ENCODE data around the gene HDAC4. TPM values are rescaled to one million over a fixed set of nuclear protein-coding genes. Genes with fewer than 3 reads are reported as not detected.
A peak's percentile ranks its signal among the peaks of the same experiment; 100 is the strongest.

Gene HDAC4
- total and polyA plus RNA-seq, 2 of the 4 experiments (the other 2 are of a cell fraction) = 4.1 to 7.2 TPM

DNA sequence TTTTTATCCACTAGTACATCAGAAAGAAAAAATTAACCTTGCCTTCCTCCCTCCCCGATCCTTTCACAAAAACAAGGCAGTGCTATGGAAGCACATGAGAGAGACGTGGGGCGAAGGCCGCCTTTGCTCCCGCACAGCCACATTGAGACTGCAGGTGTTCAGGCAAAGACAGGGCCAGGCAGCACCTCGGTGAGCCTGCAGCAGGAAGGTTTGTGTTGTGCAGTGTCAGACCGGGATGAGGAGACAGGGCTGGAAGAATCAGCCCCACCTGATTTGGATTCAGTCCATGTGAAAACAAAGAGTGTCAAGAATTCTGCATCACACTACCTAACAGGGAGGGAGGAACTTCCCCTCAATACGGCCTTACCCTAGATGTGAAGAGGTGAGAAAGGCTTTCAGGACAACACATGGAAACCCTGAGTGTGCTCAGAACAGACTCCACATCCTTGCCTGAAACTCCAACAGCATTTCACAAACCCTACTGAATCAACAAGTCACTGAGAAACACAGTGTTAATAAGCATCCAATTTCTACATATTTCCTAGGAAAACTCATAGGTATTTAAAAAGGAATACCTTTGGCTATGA lies 59.6 kb downstream of the HDAC4 start:
- H4K5ac ChIP-seq (ENCODE audit: low read depth, low read length) = no peak overlapping the region
- H3K4me2 ChIP-seq (ENCODE audit: low read depth, low read length) = no peak overlapping the region
- no peak overlapping the region for H2BK15ac ChIP-seq (ENCODE audit: low read depth, low read length)
- 0 out of 2 replicates have a peak overlapping the region, but pooled peaks have one; percentile 34 for H2BK120ac ChIP-seq (ENCODE audit: low read depth, low read length)
- H3K18ac ChIP-seq (ENCODE audit: low read depth, low read length) = no peak overlapping the region
- H4K20me1 ChIP-seq (ENCODE audit: insufficient read depth, low read length) = peaks cover 17% of the 10 kb centered on the region
- H2AK9ac ChIP-seq (replicated peaks; ENCODE audit: low read depth, low read length, poor library complexity) = no peak overlapping the region
- H3K9me1 ChIP-seq (ENCODE audit: insufficient read depth, low read length) = peaks cover 26% of the 10 kb centered on the region
- no peak overlapping the region for H4K91ac ChIP-seq (ENCODE audit: insufficient read depth, low read depth, low read length)
- H2BK5ac ChIP-seq (ENCODE audit: low read depth, low read length, poor library complexity, severe bottlenecking) = no peak overlapping the region
- TF ChIP-seq SMC3 (IDR thresholded peaks at IDR 0.05; ENCODE audit: low read depth, low read length) (no peak), NFE2L2 (IDR thresholded peaks at IDR 0.05; ENCODE audit: low read depth, low read length) (no peak), CEBPB (IDR thresholded peaks at IDR 0.05; ENCODE audit: low read depth, low read length) (no peak), POLR2A (IDR thresholded peaks at IDR 0.05; ENCODE audit: low read depth, low read length) (no peak), BHLHE40 (IDR thresholded peaks at IDR 0.05; ENCODE audit: low read depth, low read length) (no peak), MXI1 (IDR thresholded peaks at IDR 0.05; ENCODE audit: borderline replicate concordance, low read depth, low read length) (no peak), MAFK (IDR thresholded peaks at IDR 0.05; ENCODE audit: low read depth, low read length) (no peak), RCOR1 (IDR thresholded peaks at IDR 0.05; ENCODE audit: insufficient replicate concordance, low read length) (no peak), FOS (IDR thresholded peaks at IDR 0.05; ENCODE audit: low read depth, low read length) (no peak)
- TF ChIP-seq, protein P1, sequence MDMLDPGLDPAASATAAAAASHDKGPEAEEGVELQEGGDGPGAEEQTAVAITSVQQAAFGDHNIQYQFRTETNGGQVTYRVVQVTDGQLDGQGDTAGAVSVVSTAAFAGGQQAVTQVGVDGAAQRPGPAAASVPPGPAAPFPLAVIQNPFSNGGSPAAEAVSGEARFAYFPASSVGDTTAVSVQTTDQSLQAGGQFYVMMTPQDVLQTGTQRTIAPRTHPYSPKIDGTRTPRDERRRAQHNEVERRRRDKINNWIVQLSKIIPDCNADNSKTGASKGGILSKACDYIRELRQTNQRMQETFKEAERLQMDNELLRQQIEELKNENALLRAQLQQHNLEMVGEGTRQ (IDR thresholded peaks at IDR 0.05; ENCODE audit: low read depth, low read length) = no peak
- TF ChIP-seq, protein P2, sequence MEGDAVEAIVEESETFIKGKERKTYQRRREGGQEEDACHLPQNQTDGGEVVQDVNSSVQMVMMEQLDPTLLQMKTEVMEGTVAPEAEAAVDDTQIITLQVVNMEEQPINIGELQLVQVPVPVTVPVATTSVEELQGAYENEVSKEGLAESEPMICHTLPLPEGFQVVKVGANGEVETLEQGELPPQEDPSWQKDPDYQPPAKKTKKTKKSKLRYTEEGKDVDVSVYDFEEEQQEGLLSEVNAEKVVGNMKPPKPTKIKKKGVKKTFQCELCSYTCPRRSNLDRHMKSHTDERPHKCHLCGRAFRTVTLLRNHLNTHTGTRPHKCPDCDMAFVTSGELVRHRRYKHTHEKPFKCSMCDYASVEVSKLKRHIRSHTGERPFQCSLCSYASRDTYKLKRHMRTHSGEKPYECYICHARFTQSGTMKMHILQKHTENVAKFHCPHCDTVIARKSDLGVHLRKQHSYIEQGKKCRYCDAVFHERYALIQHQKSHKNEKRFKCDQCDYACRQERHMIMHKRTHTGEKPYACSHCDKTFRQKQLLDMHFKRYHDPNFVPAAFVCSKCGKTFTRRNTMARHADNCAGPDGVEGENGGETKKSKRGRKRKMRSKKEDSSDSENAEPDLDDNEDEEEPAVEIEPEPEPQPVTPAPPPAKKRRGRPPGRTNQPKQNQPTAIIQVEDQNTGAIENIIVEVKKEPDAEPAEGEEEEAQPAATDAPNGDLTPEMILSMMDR (conservative IDR thresholded peaks at IDR 0.05; ENCODE audit: low read depth, low read length) = no peak
- TF ChIP-seq, protein P3, sequence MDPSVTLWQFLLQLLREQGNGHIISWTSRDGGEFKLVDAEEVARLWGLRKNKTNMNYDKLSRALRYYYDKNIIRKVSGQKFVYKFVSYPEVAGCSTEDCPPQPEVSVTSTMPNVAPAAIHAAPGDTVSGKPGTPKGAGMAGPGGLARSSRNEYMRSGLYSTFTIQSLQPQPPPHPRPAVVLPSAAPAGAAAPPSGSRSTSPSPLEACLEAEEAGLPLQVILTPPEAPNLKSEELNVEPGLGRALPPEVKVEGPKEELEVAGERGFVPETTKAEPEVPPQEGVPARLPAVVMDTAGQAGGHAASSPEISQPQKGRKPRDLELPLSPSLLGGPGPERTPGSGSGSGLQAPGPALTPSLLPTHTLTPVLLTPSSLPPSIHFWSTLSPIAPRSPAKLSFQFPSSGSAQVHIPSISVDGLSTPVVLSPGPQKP (IDR thresholded peaks at IDR 0.05; ENCODE audit: borderline replicate concordance, low read depth, low read length) = no peak
- H3K9ac ChIP-seq (ENCODE audit: low read depth, low read length) = no peak overlapping the region
- H3K4me3 ChIP-seq (ENCODE audit: insufficient read depth, low read depth, low read length) = no peak overlapping the region
- ChIA-PET POLR2A (ENCODE audit: unreplicated experiment) (no interaction called here), CTCF (interaction anchor here (0.7 kb wide), 1 partner anchor 30 kb away, joined by 3 read pairs; no protein-coding TSS in a partner anchor)
- H4K8ac ChIP-seq (ENCODE audit: low read depth in 2 of 2, low read length in 2 of 2) = no peak overlapping the region
- BruUV-seq (replicated peaks) = no TSS peak
- no peak overlapping the region for H3K4ac ChIP-seq (ENCODE audit: low read depth, low read length)
- H2AK5ac ChIP-seq (ENCODE audit: low read depth, low read length) = no peak overlapping the region
- no peak overlapping the region for H3K27ac ChIP-seq (ENCODE audit: insufficient read depth, low read length)
- dilution Hi-C loops (cut with HindIII; ENCODE audit: low sequenced_read_pairs, unreplicated experiment) = no loop called here
- no peak overlapping the region for H2AFZ ChIP-seq (replicated peaks; ENCODE audit: low read length, poor library complexity)
- WGBS, 2 experiments (ENCODE audit: extremely low coverage in 2 of 2, insufficient read length in 1 of 2) = no CpG with 5 or more reads among the region's 8 CpGs
- H3K14ac ChIP-seq (replicated peaks; ENCODE audit: low read depth, low read length) = no peak overlapping the region
- no peak overlapping the region for H3K56ac ChIP-seq (ENCODE audit: extremely low read depth, insufficient read depth, low read length)
- peaks cover 14% of the 10 kb centered on the region for H3K4me1 ChIP-seq (ENCODE audit: control insufficient read depth, insufficient read depth, low read length)
- H3K36me3 ChIP-seq (ENCODE audit: control insufficient read depth, insufficient read depth, low read length) = peaks cover 3% of the 10 kb centered on the region; the same call in 1 of the 2 replicates
- in situ Hi-C loops (cut with MboI; ENCODE audit: low sequenced_read_pairs) = no loop called here
- intact Hi-C loops (cut with micrococcal nuclease) = no loop called here
- H3K23ac ChIP-seq (ENCODE audit: low read depth, low read length) = no peak overlapping the region
- peaks cover 43 to 63% of the 10 kb centered on the region in 2 experiments for H3K79me1 ChIP-seq (ENCODE audit: low read depth in 1 of 2, low read length in 2 of 2)
- no peaks in the 10 kb centered on the region for H3K9me3 ChIP-seq (ENCODE audit: control insufficient read depth, insufficient read depth, low read length)
- DNase-seq (no peak), ATAC-seq (ENCODE audit: low read depth) (no peak)
- no peak overlapping the region for H2BK20ac ChIP-seq (ENCODE audit: low read depth, low read length)
- no peaks in the 10 kb centered on the region for H3K27me3 ChIP-seq (ENCODE audit: control insufficient read depth, insufficient read depth, low read length)

All from IMR-90 (cell line).